NCI-H748 treated with DMSO at 0.1 percent for 48 hours (cell line): Measurements from ENCODE around the gene VOPP1.

Source experiments
- DNase-seq: peaks from one replicate; lab custom pipeline; 2025; lab: John Stamatoyannopoulos, UW

VOPP1 gene

DNA sequence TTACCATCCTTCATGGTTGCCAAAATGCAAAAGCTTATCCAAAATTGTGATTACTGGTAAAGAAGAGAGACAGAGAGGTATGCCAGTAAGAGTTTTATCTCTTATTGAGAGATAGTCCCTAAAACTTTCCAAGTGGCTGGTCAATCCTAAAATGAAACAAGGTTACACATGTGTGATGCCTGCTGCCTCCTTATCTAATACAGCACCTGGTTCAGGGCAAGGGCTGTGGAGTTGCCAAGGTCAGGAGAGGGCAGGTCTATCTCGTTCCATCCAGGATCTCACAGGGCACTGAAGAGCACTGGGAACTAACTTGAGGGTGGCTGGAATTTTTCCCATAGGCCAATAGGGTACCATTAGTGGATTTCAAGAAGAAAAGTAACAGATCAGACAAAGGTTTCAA is 18.3 kb downstream of the VOPP1 start:
- no peak for DNase-seq

DNA sequence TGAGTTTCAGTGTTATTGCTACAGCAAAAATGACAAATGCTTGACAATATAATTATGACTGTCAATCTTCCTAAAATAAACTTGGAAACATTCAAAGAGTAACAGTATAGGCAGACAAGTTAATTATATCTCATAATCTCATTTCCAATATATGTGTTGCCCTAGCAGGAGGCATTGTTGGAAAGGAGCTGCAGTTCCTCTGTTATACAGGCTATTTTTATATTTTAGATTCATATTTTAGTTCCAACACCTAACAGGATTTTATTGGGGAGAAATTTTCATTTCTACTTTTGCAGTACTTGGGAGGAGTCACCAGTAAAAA is 19.3 kb downstream of the VOPP1 start:
- DNase-seq, result no peak

GRCh38 chr7:55552320-55553023 is 19.8 kb downstream of the VOPP1 start:
- no peak for DNase-seq

DNA sequence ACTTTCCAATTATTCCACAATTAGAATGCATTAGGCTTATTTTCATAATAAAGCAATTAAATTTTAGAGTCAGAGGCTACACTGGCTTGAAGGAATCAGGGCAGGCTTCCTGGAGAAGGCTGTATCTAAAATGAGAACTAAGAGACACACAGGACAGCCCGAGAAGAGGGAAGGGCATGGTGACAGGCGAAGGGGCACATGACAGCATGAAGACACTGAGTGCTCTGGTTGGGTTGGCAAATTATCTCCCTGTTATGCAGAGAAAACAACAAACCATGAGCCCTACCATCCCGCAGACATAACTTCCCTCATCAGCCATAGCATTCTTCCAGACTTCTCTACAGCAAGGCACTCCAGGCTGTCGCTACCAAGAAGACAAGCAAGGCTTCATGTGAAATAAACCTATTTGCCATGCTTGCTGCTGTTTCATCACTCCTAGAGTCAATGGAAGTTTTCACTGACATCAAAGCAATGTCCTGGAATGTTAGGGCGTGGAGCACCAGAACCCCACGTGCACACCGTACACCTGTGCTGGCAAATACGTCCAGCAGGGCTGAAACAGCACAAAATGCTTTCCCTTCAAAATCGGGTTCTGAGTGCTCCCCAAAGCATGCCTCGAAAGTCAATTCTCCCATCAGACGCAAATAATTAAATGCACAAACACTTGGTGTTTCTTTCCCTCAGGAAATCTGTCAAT is 21.3 kb downstream of the VOPP1 start:
- DNase-seq, result no peak

GRCh38 chr7:55550010-55550663 is 22.2 kb downstream of the VOPP1 start:
- no peak for DNase-seq

GRCh38 chr7:55549457-55549856 is 22.8 kb downstream of the VOPP1 start:
- DNase-seq, result no peak

- no peak for DNase-seq
These were observed 24.0 kb downstream of the VOPP1 start for GRCh38 chr7:55548295-55548731.

DNA sequence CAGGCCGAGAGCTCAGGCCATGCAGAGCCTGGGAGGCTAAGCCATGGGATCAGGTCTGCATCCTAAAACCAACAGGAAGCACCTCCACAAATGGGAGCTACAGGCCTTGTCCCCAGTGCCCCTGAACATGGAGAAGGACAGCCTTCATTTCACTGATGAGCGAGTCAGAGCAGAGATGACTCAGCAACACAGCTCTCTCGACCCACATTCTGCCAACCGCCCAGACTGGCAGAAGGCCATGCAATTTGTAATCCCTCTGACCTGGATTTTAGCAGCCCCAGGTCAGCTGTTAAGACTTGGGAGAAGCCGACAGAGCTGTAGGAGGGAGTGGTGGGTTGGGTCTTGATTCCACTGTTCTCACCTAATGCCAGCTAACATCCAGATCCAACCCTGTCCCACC is 25.5 kb downstream of the VOPP1 start:
- no peak for DNase-seq

DNA sequence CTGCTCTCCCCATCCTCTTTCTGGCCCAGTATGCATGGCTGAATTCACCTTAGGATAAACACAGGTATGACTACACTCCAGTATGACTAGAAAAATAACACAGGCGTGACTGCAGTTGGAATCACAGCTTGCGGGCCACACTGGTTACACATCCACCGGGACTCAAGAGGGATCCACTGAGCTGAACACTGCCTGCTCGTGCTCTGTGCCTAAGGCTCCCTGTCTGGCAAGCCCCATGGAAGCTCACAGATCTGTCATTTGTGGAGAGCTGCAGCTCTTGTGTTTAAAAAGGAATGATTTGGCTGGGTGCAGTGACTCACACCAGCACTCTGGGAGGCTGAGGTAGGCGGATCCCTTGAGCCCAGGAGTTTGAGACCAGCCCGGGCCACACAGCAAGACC is 26.8 kb downstream of the VOPP1 start:
- no peak for DNase-seq

DNA sequence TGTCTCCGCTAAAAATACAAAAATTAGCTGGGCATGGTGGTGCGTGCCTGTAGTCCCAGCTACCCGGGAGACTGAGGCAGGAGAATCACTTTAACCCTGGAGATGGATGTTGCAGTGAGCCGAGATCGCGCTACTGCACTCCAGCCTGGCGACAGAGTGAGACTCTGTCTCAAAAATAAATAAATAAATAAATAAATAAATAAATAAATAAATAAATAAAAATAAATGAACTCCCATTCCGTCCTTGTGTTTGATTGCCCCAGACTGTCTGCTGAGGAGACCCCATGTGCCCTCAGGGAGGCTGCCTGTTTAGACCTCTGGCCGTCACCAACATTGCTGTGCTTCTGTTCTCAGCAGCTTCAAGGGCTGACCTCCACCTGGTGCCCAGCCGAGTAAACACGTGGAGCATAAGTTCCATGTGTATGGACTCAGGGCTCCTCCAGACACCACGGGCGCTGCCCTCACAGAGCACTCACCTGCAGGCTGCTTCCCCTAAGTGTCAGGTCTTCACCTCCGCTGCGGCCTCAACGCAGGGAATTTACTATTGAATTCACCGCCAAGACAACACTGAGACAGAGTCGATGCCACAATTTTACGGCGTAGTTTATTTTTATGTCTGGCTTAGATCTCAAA is 32.0 kb downstream of the VOPP1 start:
- no peak for DNase-seq

- no peak for DNase-seq
These were observed 32.9 kb downstream of the VOPP1 start for GRCh38 chr7:55539380-55539779.

GRCh38 chr7:55538538-55538937 is 33.8 kb downstream of the VOPP1 start:
- no peak for DNase-seq

DNA sequence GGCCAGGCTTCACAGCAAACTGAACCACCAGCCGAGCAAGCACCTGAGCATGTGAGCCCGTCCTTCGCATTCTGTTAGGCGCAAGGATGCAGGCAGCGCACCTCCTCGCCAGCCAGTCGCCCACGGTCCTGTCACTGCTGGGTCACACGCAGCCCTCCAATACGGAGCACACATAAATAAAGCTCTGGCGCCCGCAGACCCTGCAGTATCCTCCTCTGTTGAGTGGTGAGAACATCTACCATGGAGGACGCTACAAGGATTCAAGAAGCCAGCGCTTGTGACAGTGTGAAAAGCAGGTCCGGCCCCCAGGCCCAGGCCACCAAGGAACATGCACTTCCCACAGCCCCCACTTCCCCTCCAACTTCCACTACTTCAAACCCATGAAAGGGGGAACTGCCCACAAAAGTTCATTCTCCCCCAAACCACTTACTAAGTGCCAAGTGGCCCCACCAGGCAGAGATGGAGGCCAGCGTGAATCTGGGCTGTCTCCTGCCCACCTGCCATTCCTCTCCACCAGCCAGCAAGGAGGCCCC is 34.8 kb downstream of the VOPP1 start:
- DNase-seq, result no peak

GRCh38 chr7:55536619-55537457 is 35.5 kb downstream of the VOPP1 start:
- no peak for DNase-seq

DNA sequence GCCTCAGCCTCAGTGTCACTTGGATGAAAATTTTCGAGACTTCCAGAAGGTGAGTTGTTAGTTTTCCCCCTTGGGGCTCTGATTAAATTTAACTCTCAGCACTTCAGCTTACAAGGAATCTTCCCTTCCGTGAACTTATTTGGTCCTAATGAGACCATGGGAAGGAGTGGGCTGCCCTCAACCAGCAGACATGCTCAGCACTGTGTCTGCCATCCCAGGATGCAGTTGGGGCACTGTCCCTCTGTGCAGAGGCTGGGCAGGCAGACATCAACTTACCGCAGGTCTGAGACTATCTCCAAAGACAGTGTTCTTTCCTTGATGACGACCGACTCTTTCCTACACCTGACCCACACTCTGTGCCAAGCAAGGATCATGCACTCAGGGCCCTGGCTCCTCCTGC is 36.7 kb downstream of the VOPP1 start:
- DNase-seq, result no peak

DNA sequence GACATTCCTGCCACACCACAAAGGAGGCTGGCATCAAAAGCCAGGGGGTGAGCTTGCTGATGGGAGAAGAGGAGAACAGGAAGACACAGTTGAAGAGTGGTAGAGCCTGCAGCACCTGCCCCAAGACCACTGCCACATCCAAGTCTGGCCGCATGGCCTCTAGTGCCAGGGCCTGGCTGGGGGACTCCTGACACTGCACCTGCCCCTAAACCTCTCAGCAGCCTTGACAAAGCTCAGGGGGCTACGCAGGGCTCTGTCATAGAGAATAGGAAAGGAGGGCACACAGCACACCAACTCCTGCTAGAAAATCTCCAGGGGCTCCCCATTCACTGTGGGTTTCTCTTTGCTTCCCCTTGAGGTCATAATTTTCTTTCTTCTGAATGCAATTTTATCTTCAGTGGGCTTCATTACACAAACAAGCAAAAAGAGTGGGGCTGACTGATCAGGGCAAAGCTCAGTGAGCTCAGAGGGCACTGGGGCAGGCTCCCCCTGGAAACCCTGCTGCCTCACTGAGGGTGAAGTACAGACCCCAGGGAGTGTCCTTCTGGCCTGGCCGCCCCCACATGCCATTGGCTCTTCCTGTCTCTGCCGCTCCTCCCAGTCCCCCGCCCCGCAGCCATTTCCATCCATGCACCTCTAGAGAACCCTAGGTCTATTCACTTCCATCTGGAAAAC is 37.2 kb downstream of the VOPP1 start:
- DNase-seq, result no peak

DNA sequence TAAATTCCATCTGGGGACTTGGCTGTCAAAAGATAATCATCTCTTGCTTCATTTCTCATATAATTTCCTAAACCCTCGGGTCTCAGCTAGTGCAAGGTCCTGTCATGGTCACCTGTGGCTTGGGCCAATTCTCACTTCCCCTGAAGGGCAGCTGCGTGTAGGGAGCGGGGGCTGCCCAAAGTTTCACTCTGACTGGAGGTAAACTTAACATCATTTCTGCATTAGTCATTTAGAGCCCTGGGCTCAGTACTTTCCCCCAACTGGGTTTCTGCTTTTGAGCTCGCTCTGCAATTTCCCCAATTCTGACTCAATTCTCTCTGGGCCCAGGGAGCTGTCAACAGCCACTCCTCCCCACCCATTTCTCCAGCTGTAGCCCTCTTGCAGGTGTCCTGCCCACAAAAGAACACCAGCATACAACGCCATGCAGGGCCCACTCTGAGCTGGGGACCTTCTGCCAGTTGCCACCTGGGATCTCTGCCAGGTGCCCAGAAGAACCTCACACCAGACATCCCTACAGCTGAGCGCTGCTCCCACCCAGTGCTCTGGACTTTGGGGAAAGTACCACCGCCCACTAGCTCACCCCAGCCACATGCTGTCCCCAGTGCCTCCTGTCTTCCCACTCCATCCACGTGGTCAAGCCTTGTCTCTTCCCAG is 37.9 kb downstream of the VOPP1 start:
- DNase-seq, result no peak

- DNase-seq, result no peak
These were observed 38.6 kb downstream of the VOPP1 start for GRCh38 chr7:55533729-55534080.

DNA sequence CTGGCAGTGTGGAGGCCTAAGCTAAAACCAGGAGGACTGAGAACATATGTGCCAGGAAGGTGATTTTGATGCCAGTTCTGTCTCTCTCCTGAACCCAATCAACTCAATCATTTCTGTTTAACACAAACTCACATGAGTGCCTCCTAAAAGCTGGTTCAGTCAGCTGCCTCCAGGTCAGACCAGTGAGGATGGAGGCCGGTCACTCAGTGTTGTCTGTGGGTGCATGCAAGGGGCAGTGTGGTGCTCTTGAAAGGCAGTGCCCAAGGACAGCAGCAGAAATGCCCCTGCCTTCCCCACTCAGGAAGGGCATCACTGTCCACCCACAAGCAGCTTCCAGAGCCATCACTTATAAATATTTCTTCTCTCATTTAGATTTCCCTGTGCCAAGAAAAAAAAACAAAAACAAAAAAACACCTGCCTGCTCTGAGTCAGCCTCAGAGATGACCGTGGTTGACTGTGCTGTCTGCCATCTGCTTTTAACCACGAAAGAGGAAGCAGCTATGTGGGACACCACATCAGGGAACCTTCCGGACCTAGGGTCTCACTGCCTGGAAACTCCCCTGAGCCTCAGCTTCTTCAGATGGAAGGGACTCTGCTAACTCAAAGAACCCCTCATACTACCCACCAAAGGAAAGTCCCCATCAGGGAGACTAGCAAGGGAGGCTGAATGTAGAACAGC is 39.1 kb downstream of the VOPP1 start:
- DNase-seq, result no peak
